DOHH2 (cell line): ENCODE results near the gene EIF2S1.

ENCODE experiments used
- CTCF ChIP-seq: fragments of 200-600 bp; sonication (generic); IDR thresholded peaks from one replicate; pipeline ENCODE4 v1.5.1; 2014; ENCODE audit warnings: antibody characterized with exemption, mild to moderate bottlenecking, low read depth, low read length; ENCODE audit not compliant: poor library complexity, severe bottlenecking
- EZH2phosphoT487 ChIP-seq: fragments of 200-600 bp; sonication (generic); IDR thresholded peaks from 2 replicates; pipeline ENCODE4 v1.6.1; 2017; ENCODE audit warnings: borderline replicate concordance, mild to moderate bottlenecking, antibody characterized with exemption, low read length, moderate library complexity, mixed read lengths

DNA sequence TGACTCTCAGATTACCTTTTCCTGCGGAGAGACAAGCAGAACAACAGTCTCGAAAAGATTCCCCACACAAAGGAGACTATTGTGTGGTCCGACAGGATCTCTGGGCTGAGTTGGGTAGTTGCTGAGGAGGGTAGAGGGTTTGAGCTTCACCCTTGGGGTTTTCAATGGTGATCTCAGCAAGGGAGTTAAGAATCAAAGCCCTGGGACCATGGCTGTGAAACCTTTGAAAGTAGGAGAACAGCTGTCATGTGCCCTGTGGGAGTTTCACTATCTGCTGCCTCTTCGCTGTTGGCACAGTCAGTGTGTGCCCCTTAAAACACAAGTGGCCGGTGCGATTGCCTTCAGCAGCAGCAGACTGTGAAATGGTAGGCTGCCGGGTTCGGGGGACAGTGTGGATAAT is 66.0 kb downstream of the EIF2S1 start:
- TF ChIP-seq CTCF (no peak), EZH2phosphoT487 (no peak)
